Cerebellar nuclear complex (tissue), 1 donor: Measurements from ENCODE around the gene ADAMTS7.
"Not testable (repeated sequence)": the region's sequence is repeated elsewhere in the genome, so short reads cannot be mapped to it uniquely, and the experiment has no call there.

Source experiments
- DNase-seq, 2 experiments: peaks; one replicate each; lab custom pipeline; 2025; lab: John Stamatoyannopoulos, UW

Gene ADAMTS7

DNA sequence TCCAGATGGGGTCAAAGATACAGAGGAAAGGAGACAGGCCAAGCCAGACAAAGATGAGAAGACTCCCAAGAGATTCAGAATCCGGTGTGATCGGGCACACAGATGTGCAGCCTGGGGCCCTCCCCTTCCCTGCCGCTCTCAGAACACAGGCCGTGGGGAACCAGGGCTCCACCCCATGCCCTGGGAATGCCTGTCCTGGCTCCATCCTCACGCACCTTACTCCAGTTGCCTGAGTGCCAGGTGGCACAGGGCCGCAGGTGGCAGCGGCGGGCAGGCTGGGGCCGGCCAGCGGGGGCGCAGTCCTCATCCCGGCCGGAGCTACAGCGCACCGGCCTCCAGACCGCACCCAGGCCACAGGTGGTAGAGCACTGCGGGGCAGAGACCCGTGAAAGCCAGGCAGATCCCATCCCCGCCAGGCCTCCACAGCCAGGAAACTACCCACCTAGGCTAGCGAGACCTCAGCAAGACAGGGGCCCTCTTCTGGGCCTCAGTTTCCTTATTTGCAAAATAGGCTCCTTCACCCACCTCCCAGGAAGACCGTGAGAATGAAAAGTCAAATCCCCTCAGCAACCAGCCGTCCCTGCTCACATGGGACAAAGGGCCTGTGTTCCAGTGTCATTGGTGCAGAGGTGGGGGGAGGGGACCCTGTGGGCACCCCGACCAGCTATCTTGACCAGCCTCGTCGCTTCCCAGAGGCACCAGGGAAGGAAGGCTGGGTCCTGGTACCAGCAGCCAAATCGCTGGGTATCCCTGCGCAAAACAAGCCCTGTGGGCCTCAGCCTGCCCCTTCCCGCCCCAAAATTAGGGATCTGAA, 46.7 kb downstream of the ADAMTS7 start:
- not testable (repeated sequence) for DNase-seq

DNA sequence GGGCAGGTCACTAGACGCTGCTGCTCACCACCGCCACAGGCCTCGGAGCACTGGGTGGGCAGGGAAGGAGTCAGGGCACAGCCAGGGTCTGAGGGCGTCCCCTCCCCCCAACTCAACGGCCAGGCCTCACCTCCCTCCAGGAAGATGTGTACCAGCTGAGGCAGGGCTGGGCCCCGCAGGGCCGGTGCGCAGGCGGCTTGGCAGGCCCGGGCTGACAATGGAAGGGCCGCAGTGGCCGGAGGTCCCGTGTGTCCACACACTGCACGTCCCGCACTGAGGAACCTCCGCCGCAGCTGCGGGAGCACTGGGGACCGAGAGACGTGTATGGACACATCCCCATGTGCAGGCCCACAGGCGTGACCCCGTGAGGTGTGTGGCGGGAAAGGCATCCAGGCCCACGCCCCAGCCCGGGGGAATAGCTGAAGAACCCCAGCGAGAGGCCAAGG, 47.4 kb downstream of the ADAMTS7 start:
- DNase-seq = no peak

DNA sequence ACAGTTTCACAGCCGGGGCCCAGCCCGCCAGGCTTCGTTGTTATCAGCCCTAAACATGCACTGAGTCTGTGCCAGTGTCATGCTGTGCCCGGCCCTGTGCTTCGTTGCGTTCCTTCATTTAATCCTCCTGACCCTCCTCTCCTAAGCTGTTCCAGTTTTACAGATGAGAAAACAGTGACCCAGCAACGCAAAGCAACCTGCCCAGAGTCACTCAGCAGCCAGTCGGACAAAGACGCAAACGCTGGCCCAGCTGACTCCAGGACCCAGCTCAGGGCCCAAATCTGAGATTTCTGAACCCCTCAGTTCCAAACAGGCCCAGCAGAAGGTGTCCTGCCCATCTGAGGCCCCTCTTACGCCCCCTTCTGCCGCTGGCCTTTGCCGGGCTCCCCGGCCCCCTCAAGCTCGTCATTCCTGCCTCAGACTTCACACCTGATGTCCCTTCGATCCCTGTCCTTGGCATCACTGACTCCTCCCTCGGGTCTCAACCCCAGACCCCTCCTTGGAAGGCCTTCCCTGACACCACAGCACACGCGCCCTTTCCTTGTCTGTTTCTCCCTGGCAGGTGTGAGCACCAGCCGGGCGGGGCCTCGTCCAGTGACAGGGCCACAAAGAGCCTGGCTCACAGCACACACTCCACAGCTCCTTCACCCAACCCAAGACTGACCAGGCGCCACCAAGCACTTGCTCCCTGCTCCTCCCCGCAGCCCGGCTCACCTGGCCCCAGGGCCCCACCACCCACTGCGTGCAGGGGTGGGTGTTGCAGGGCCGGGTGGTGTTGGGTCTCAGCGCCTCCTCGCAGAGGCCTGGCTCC, 48.1 kb downstream of the ADAMTS7 start:
- DNase-seq = no peak

DNA sequence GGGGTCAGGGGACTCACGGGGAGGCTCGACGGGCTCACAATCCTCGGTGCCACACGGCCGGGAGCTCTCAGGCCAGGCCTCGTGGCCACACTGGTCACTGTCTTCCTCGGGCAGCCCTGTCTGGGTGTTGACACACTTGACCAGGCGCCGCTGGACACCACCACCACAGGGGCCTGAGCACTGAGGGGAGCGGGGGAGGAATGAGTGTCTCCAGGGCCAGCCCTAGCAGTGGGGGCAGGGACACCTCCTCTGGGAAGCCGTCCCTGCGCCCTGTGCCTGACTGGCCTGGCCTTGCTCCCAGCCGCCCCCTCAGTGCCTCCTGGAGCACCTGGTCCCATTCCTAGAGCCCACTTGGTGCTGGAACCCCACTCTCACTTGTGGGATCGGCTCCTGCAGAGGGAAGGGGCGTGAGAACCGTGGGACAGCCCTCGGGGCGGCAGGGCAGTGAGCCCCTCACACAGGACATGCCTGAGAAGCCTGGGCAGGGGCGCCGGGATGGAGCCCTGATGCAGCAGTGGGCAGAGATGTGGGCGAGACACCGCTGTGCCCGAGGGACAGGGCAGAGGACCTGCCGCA, 48.8 kb downstream of the ADAMTS7 start:
- not testable (repeated sequence) for DNase-seq

DNA sequence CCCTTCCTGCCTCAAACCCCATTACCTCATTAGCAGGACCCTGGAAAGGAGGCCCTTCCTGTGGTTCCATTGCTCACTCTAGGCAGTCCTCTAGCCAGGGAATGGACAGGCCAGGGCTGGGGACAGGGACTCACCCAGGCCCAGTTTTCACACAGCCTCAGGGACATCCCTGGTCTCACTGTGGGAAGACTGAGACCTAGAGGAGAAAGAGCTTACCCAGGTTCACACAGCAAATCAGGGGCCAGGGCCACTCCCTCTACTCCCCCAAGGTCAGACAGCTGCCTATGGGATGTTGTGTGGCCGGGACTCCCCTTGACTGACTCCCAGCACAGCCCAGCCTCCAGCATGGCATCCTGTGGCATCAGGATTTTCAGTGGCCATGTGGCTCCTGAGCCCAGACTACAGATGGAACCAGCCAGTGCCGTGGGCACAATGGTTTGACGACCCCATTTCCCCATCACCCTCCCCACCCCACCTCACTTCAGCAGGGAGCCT, 49.3 kb downstream of the ADAMTS7 start:
- DNase-seq = no peak

DNA sequence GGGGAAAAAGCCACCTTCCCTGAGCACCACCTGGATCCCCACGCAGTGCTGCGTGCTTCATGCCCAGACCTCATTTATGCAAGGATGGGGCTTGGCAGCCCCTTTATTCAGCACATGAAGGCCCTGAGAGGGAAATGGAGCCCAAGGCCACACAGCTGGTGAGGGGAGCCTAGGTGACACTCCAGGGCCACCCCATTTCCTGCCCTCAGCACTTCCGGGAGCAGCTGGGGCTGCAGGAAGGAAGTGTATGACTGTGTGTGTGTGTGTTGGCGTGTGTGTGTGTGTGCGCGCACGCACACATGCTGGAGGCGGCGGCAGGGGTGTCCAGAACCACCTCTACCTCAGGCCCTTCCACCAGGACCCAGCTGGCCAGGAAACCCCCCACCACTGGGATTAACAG, 49.8 kb downstream of the ADAMTS7 start:
- not testable (repeated sequence) for DNase-seq

DNA sequence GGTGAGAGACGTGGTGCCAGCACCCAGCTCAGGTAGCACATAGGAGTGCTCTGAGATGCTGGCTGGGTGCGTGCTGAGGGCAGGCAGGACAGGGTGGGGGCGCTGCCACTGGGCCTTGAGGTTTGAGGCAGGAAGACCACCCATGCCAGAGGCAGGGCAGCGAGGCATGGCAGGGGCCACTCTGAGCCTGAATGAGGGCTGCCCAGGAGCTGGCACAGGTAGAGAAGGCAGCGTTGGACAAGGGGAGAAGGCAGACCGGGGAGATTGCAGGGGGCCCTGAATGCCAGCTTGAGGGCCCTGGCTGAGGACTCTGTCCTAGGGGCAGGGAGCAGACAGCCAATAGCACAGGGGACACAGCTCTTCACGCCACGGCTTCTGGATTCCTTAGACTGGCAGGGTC, 50.2 kb downstream of the ADAMTS7 start:
- no peak for DNase-seq

DNA sequence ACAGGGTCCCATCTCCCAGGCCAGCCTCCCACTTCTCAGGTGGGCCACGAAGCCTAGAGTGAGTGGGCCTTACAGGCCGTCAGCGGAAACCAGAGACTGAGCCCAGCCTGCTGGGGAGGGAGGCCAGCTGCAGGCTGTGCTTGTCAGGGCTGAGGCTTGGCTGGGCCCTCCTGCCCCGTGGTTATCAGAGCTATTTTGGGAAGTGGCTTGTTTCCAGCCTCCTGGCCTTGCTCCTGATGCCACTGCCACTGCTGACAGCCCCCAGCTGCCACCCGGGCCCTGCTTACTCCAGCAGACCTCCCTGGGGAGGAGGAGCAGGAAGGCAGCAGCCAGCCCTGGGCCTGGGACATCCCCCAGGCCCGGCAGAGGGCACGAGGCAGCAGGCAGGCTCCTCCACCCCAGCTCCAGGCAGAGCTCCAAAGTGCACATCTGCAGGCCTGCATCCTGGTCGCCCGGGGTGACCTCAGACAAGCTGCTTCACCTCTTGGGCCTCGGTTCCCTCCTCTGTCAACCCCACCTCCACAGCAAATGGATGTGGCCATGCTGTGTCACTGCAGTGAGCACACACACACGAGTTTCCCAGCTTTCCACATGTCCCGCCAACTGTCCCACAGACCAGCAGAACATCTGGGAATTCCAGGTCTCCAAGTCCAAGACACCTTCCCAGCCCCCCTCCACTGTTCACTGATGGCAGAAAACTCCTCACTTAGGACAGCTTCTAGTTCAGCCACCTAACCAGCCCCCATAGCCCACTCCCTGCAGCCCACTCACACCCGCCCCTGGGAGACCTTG, 51.0 kb downstream of the ADAMTS7 start:
- DNase-seq = not testable (repeated sequence)

DNA sequence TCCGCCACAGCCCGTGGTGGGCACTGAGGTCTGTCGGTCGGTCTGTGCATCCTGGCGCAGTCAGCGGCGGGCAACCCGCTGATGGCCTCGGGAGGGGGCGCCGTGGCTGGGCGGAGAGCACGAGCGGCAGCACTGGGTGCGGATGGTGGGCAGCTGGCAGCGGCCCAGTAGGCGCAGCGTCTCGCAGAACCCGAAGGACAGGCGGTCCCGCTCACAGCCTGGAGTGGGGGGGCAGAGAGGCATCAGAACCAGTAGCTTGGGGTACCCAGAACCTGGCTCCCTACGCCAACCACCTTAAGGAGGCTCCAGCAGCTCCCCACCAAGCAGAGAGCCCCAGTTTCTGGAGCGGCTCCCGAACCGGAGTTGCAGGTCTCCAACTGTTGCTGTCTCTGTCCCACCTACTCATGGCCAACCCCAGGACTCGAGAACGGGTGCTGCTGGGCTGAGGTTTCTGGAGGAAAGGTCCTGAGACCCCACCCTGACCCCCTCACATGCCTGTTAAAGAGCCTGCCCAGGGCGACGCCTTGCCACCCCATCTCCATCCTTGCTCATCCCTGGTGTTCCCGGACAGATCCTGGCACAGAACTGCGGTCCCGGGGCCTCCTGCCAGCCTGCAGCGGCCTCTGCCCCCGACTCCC, 51.8 kb downstream of the ADAMTS7 start:
- not testable (repeated sequence) for DNase-seq

DNA sequence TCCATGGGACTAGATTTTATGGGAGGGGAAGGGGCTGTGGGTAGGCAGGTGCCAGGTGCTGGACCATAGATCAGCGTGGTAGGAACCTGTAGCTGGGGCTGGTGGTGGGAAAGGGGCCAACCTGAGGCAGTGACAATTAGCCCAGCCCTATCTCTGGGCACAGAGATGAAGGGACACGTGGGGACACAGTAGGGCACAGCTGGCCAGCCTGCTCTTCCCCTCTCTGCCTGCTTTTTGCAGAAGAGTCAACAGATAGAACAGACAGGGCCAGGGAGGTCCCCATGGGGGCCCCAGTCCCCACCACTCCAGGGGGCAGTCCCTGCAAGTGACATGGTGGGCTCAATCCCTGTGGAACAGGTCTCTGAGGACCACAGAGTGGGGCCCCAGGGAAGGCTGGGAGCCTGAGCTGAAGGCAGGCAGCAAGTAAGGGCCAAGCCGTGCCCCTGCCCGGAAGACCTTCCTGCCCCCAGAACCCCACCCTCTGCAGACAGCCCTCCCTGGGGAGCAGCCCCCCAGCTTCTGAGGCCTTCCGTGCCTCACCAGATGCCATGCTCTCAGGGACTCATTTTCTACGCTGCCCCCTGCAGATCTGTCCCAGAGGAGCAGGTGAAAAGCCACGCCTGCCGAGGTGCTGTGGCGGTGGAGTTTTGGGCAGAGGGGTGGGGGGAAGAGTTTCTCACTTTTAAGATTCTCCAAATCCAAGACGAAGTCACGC, 52.6 kb downstream of the ADAMTS7 start:
- not testable (repeated sequence) for DNase-seq

DNA sequence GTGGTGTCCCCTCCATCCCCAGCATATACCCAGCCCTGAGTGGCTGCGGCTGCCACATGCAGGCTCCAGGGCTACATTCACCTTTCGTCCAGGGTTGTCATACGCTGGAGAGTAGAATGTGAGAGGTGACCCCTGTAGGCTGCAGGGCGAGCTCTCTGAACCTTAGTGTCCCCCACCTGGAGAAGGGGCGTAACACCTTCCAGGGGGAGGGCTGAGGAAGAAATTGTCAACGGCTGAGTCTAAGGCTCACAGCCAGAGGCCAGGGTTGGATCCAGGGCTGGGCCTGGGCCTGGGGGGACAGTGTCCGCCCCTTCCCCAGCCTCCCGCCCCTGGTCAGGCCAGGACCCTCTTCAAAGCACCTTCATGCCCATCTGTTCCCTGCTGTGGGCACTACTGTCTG, 53.2 kb downstream of the ADAMTS7 start:
- not testable (repeated sequence) for DNase-seq

DNA sequence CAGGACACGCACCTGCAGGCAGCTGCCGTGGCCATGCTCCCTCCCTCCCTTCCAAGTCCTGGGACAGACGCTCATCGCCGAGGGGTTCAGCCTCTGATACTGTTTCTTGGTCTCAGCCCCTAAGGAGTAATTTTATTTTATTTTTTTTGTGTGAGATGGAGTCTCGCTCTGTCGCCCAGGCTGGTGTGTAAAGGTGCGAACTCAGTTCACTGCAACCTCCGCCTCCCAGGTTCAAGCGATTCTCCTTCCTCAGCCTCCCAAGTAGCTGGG, 53.7 kb downstream of the ADAMTS7 start:
- DNase-seq = no peak

DNA sequence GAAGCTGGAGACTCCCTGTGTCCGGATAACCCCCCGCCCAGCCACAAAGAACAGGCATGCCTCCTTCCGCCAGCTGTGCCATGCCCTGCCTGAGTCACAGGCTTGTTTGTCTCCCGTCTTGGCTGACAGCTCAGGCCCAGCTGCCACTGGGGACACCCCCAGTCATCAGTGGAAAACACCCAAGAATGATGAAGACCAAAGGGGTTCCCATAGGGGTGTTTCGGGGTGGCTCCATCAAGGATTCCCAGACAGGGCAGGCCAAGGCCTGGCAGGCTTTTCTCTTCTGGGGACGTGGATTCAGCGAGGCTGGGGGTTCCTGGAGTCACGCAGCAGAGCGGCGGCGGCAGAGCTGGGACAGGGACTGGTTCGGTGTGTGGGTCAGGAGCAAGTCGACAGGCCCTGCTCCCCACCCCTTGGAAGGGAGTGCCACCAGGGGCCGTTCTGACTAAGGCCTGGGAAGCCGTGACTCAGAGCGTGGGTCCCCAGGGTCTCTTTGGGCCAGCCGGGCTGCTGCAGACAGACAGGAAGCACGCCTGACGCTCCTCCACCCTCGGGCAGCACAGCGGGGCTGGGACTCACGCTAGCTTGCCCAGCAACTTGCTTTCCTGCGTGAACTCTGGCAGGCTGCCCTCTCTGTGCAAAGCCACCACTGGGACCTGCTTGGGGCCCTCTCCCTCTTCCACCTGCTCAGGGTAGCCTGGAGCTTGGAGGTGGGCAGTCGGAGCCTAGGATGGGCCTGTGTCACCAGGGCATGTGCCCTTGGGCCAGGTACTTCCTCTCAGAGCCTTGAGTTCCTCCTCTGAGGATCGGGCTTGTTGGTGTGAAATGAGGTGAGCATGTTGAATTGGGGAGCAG, 54.3 kb downstream of the ADAMTS7 start:
- not testable (repeated sequence) for DNase-seq

DNA sequence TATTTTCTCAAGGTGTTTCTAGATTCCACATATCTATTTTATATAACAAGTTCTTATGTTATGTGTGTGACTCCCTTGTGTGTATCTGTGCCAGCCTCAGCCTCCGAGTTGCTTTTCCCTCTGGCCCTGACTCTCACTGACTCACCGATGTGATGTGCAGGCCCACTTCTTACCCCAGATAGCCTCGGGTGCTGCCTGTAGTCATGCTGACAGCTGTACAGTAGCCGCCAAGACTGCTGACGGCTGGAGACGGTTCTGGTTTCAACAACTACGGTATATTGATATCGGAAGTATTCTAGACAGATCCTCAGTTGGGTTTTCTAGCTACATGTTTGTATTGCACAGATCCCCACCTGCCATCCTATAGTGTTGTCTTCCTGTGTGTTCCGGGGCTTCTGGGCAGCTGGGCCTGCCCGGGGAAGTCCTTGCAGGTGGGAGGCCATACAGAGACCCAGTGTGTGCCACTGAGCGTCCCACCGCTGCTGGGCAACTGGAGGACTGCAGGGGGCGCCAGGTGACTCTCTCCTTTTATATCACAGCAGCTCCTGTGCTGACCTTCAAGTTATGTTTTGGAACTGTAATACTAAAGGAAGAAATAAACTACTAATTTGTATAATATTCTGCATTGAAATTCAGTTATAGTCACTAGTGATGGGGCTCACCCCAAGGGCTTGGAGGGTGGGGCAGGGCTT, 55.2 kb downstream of the ADAMTS7 start:
- DNase-seq = not testable (repeated sequence)

DNA sequence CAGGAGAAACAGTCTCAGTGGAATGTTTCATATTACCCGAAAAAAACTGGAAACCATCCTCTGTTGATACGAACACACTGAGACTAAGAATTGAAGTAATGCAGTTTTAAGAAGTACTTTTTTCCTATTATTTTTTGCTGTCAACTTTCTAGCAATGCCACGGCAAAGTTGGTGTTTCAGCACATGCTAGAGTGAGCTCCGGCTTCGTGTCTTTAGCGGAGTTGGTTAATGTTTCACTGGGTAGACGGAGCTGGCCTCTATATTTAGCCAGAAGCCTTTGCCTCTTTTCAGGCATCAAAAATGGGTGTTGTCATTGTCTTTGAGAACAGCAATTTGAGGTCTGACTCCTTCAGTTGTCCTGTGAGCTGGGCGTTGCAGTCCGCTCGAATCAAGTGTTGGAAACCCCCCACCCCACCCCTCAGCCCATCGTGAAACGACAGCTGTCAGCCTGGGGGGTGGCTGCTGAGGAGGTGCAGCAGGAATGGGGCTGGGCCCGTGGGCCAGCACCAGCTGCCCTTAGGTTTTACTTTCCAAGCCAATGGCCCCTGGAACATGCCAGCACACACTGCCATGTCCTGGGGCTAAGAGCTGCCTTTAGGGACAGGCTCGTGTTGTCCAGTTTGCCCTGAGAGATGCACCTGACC, 56.5 kb downstream of the ADAMTS7 start:
- DNase-seq = not testable (repeated sequence)

DNA sequence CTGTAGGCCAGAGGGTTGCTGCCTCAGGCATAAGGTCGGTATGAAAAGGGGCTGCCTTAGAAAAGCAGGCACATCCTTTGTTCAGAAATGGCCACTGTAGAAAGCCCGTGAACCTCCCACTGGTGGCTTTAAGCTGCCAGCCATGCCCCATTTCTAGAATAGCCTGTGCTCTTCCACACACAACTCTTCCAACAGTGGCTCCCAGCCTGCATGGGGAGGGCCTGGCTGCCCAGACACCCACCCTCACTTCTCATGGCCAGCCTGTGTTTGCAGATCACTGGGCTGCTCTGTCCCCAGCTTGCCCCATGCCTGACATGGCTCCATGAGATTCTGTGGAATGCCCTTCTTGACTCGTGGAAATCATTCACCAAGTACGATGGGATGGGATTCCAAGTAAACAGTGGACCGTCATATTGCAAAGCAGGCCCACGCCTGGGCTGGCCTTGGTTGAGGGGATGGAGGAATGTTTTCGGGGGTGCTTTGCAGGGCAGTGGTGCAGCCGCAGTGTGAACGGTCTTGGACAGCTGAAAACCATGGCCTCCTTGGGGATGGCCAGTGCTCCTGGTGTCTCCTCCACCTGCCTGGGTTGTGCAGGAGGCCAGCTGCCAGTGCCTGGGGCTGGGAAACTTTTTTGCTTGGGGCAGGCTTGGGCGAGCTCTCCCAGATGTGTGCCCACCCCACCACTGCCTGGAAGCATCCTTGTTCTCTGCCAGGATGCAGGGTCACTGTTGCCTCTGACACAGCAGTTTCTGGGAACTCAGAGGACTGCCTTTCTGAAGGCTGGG, 57.3 kb downstream of the ADAMTS7 start:
- not testable (repeated sequence) for DNase-seq

DNA sequence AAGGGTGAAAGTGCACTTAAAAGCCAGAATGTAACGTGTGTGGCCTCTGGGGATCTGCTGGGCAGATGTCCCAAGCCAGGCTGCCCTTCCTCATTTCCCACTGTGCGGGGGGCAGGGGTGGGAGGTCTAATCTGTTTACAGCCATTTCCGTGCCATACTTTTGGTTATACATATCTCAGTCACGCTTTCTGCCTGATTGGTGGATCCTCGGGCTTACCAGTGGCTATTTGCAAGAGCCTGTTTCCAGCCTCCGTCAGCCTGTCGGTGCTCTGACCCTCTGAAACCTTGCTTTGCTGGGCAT, 58.0 kb downstream of the ADAMTS7 start:
- not testable (repeated sequence) for DNase-seq
